Measurements from ENCODE around the gene ATXN10.

Gene ATXN10

DNA sequence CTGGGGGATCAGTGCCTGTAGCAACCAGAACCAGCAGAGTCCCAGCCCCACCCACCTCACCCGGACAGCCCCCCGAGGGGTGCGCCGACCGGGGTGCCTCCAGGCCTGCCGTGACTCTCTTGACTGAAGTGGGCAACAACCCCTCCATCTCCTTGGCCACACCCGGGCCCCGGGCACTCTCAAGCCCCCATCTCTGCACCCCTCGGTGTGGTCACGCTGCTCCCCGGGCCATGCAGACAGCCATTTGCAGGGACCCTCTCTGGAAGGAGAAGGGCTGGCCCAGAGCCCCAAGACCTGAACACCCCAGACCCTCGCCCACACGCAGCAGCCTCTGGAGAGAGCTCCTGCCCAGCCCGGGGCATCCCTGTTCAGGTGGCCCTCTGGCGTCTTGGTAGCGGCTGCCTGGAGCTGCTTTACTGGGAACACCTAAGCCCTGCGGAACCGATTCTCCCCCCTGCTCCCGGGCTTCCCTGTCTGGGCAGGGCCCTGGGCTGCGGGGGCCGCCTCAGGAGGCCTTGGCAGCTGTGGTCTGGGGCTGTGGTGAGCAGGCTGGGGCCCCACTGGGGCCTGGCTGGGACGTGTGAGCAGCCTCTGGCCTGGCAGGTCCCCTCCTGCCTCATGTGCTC is 220.5 kb downstream of the ATXN10 start:
- DNase-seq (ENCODE audit: low read depth) = no peak

DNA sequence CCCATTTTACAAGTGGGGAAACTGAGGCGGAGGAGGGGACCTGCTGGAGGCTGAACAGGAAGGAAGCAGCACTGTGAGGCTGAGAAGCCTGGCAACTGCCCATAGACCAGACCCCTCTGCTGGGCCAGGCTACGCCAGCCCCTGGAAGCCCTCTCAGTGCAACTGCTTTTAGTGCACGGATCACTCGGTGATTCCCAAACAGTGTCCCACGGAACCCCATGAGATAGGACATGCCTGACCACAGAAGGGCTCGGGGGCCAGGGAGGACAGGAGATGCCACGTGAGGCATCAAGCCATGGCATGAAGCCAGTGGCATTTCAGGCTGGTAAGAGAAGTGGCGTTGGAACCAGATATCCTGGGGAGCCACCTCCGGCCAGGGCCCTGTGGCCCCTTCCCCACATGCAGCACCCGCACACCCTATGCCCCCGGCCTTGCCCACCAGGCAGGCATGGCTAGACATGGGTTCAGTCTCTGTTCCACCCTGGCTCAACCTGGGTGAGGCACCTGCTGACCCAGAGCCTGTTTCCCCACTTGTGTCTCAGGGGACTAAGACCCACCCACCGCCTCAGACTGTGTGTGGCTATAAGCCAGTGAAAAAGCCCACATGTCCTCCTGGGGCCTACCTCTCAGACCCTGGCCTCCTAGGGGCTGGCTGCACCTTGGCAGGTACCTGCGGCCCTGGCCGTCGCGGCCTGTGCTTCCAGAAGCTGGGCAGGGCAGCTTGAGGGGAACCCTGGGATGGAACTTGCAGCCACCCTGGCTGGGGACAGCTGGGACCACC is 221.2 kb downstream of the ATXN10 start:
- no peak for DNase-seq (ENCODE audit: low read depth)

DNA sequence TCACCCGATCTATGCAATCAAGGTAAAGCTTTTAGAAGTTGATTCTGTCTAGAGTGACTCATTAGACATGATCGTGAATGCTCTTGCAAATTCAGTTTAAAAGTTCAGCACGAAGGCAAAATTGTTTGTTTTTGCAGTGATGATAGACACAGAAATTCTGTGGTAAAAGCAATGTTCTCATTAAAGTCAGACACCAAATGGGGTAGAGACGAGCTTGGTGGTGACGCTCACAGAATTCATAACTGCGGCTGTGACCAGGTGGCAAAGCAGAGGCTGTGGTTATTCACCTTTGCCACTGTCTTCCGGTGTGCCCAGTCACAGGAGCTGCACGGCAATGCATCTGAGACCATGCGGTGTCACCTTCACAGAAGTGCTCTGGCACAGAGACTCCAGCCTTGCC is 221.9 kb downstream of the ATXN10 start:
- no peak for DNase-seq (ENCODE audit: low read depth)

Data from activated T-helper 1 cell treated with Interleukin-2 at 50 U/mL for 16 hours (primary cell).